Aorta (tissue), 5 donors: ENCODE data around the gene POLR2F. TPM values are rescaled to one million over a fixed set of nuclear protein-coding genes. Genes with fewer than 3 reads are reported as not detected.
"Not testable (repeated sequence)": the region's sequence is repeated elsewhere in the genome, so short reads cannot be mapped to it uniquely, and the experiment has no call there.

Source experiments
- ATAC-seq: fragments of 200-7000 bp; cut with Tn5 transposase; one replicate; pipeline ENCODE4 v1.9.1; 2022; ENCODE audit warnings: moderate library complexity; ENCODE audit not compliant: low FRiP score
- DNase-seq, 2 donors: peaks; one replicate each; pipeline ENCODE4 v3.0.0-alpha.2; 2020
- H3K27ac ChIP-seq, 2 donors: one replicate each; pipeline ENCODE4 v1.5.1; 2013; ENCODE audit warnings: low read length in 2 of 2, mild to moderate bottlenecking in 2 of 2, moderate library complexity in 2 of 2, control low read depth in 1 of 2, inconsistent platforms in 1 of 2, low read depth in 1 of 2
- H3K27me3 ChIP-seq, 2 donors: one replicate each; pipeline ENCODE4 v1.6.1; 2013; ENCODE audit warnings: control low read depth in 1 of 2, low read length in 1 of 2, mild to moderate bottlenecking in 1 of 2, moderate library complexity in 1 of 2; ENCODE audit not compliant: insufficient read depth in 2 of 2, control insufficient read depth in 1 of 2
- H3K36me3 ChIP-seq, 2 donors: one replicate each; pipeline ENCODE4 v1.6.1; 2013; ENCODE audit warnings: control low read depth in 1 of 2, low read length in 1 of 2, mild to moderate bottlenecking in 1 of 2; ENCODE audit not compliant: insufficient read depth in 2 of 2, control insufficient read depth in 1 of 2
- H3K4me1 ChIP-seq, 2 donors: one replicate each; pipeline ENCODE4 v1.6.1; 2013; ENCODE audit warnings: low read length in 2 of 2, control low read depth in 1 of 2, mild to moderate bottlenecking in 1 of 2, moderate library complexity in 1 of 2; ENCODE audit not compliant: insufficient read depth in 2 of 2, control insufficient read depth in 1 of 2
- H3K4me3 ChIP-seq, 2 donors: one replicate each; pipeline ENCODE4 v1.5.1; 2013; ENCODE audit warnings: low read length in 2 of 2, control low read depth in 1 of 2, mild to moderate bottlenecking in 1 of 2
- H3K9me3 ChIP-seq: one replicate; pipeline ENCODE4 v1.6.1; 2013; ENCODE audit warnings: mild to moderate bottlenecking, low read length; ENCODE audit not compliant: control insufficient read depth
- WGBS, 2 donors: extraction: QIAGEN DNeasy Blood & Tissue Kit; methylation state at CpG; one replicate each; pipeline ENCODE4 v1.1.7; 2013; 5-methylcytosine and 5-hydroxymethylcytosine counted together
- intact Hi-C, 2 donors: fragments of 100-400 bp; cut with DNase I; formaldehyde crosslinking; loops; one replicate each; pipeline versions ENCODE4 v1.14.2 to v1.15.0; 2022
- polyA plus RNA-seq, 2 donors: library from polyadenylated mRNA; stranded (reverse); fragments of 200-250 nt; gene quantifications; one replicate each; pipeline ENCODE4 v1.2.3, GENCODE V29; 2013
- total RNA-seq, 2 donors: library from RNA; stranded (reverse); fragmentation: NEBNext Ultra II Directional; extraction: Animal tissue kit (Norgen Biotek cat#: 25700); gene quantifications; one replicate each; pipeline ENCODE4 v1.2.1, GENCODE V29; 2021
- donor health status: healthy with polysubstance abuse.
- donor health status: Bipolar disorder and iron deficiency.
- donor health status: DM: no; HTN: no; CAD: no.
- donor health status: DM: no; HTN: no; CAD: no.
- donor health status: DM: yes; HTN: yes; CAD: no.

The POLR2F gene
- total and polyA plus RNA-seq, 4 donors, result 45.9 to 169 (median 98.3) TPM

- ATAC-seq, H3K36me3 ChIP-seq, H3K27me3 ChIP-seq, H3K4me3 ChIP-seq, DNase-seq, H3K27ac ChIP-seq, H3K4me1 ChIP-seq, H3K9me3 ChIP-seq, intact Hi-C loops: not testable (repeated sequence)
- WGBS, 2 donors, result 87 to 89% methylated on average over 15 of the region's 15 CpGs
Observed at GRCh38 chr22:37955825-37956397, 2.4 kb downstream of the POLR2F start.

GRCh38 chr22:37957232-37957631 is 3.7 kb downstream of the POLR2F start:
- 85 to 86% methylated on average over 4 of the region's 4 CpGs for WGBS, 2 donors
- Histone ChIP-seq H3K27ac (no peak overlapping the region), H3K9me3 (no peaks in the 10 kb centered on the region), H3K36me3 (peaks cover 0 to 9% of the 10 kb centered on the region in 2 donors), H3K27me3 (no peaks in the 10 kb centered on the region), H3K4me1 (peaks cover 0 to 2% of the 10 kb centered on the region in 2 donors), H3K4me3 (no peak overlapping the region)
- intact Hi-C loops, result no loop called here
- ATAC-seq, result no peak
- DNase-seq, result no peak

GRCh38 chr22:37959231-37959825 is 5.8 kb downstream of the POLR2F start:
- intact Hi-C loops, result no loop called here
- DNase-seq (no peak), ATAC-seq (no peak)
- Histone ChIP-seq H3K9me3 (no peaks in the 10 kb centered on the region), H3K27me3 (no peaks in the 10 kb centered on the region), H3K27ac (no peak overlapping the region), H3K4me3 (no peak overlapping the region), H3K36me3 (peaks cover 0 to 11% of the 10 kb centered on the region in 2 donors), H3K4me1 (peaks cover 0 to 2% of the 10 kb centered on the region in 2 donors)
- 97 to 98% methylated on average over 18 of the region's 18 CpGs for WGBS, 2 donors

GRCh38 chr22:37961062-37961461 is 7.6 kb downstream of the POLR2F start:
- Histone ChIP-seq H3K4me3 (no peak overlapping the region), H3K36me3 (peaks cover 0 to 11% of the 10 kb centered on the region in 2 donors), H3K27ac (no peak overlapping the region), H3K4me1 (no peaks in the 10 kb centered on the region), H3K27me3 (no peaks in the 10 kb centered on the region), H3K9me3 (no peaks in the 10 kb centered on the region)
- intact Hi-C loops, result no loop called here
- no peak for DNase-seq
- ATAC-seq, result no peak
- WGBS, 2 donors, result 96% methylated on average over 4 of the region's 4 CpGs

- intact Hi-C loops, result loop anchor here (1.0 to 2.0 kb wide), 2 partner anchors 149 kb away; no protein-coding TSS in a partner anchor
- Histone ChIP-seq H3K36me3 (peaks cover 0 to 5% of the 10 kb centered on the region in 2 donors), H3K4me1 (no peaks in the 10 kb centered on the region), H3K27ac (no peak overlapping the region), H3K4me3 (no peak overlapping the region), H3K9me3 (no peaks in the 10 kb centered on the region), H3K27me3 (no peaks in the 10 kb centered on the region)
- WGBS, 2 donors, result 62 to 65% methylated on average over 9 of the region's 9 CpGs
- DNase-seq (no peak), ATAC-seq (no peak)
Observed at GRCh38 chr22:37965940-37966664, 12.6 kb downstream of the POLR2F start.

- Histone ChIP-seq H3K4me1 (no peaks in the 10 kb centered on the region), H3K27me3 (no peaks in the 10 kb centered on the region), H3K4me3 (no peak overlapping the region), H3K36me3 (peaks cover 0 to 4% of the 10 kb centered on the region in 2 donors), H3K9me3 (no peaks in the 10 kb centered on the region), H3K27ac (no peak overlapping the region)
- DNase-seq (no peak), ATAC-seq (no peak)
- WGBS, 2 donors, result 76 to 93% methylated on average over 1 of the region's 1 CpG
- intact Hi-C loops, result no loop called here
Observed at GRCh38 chr22:37967147-37967546, 13.6 kb downstream of the POLR2F start.

GRCh38 chr22:37967637-37968451 is 14.3 kb downstream of the POLR2F start:
- DNase-seq (no peak), ATAC-seq (no peak)
- intact Hi-C loops, result no loop called here
- Histone ChIP-seq H3K36me3 (peaks cover 0 to 1% of the 10 kb centered on the region in 2 donors), H3K9me3 (no peaks in the 10 kb centered on the region), H3K4me1 (no peaks in the 10 kb centered on the region), H3K27ac (no peak overlapping the region), H3K27me3 (no peaks in the 10 kb centered on the region), H3K4me3 (no peak overlapping the region)
- WGBS, 2 donors, result 84% methylated on average over 14 of the region's 14 CpGs

GRCh38 chr22:37968452-37969251 is 15.2 kb downstream of the POLR2F start:
- Histone ChIP-seq H3K9me3 (no peaks in the 10 kb centered on the region), H3K4me1 (no peaks in the 10 kb centered on the region), H3K27ac (no peak overlapping the region), H3K4me3 (no peak overlapping the region), H3K36me3 (peaks cover 0 to 1% of the 10 kb centered on the region in 2 donors), H3K27me3 (no peaks in the 10 kb centered on the region)
- ATAC-seq (no peak), DNase-seq (no peak)
- WGBS, 2 donors, result 93 to 95% methylated on average over 5 of the region's 5 CpGs
- intact Hi-C loops, result no loop called here
